ENCODE results near the gene CTAGE8.
"Not testable (repeated sequence)": the region's sequence is repeated elsewhere in the genome, so short reads cannot be mapped to it uniquely, and the experiment has no call there.

Gene CTAGE8

DNA sequence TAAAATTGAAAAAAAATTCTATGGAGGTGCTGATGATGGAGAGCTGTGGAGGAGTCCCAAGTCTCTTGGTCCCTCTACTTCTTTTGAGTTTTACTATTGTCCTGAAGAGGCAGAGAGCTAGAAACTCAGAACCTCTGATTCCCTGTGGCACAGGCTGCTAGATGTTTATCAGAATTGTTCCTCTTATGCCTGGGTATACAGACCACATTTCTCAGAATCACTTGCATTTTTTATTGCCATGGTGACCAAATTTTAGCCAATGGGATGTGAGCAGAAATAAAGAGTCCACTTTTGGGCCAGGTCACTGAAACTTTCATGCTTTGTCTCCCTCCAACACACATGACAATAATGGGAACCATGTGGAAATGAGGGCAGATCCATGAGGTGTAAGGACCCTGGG lies 45.4 kb downstream of the CTAGE8 start:
- not testable (repeated sequence) for H3K4me3 ChIP-seq (ENCODE audit: extremely low read depth, insufficient read depth, low read length, poor library complexity, severe bottlenecking); H3K4me1 ChIP-seq (ENCODE audit: control insufficient read depth, insufficient read depth, low read length, poor library complexity, severe bottlenecking); H3K27ac ChIP-seq (ENCODE audit: low read depth, low read length, severe bottlenecking); H3K9me3 ChIP-seq (ENCODE audit: control insufficient read depth, low read length); H3K36me3 ChIP-seq (ENCODE audit: control insufficient read depth, insufficient read depth, low read length)

DNA sequence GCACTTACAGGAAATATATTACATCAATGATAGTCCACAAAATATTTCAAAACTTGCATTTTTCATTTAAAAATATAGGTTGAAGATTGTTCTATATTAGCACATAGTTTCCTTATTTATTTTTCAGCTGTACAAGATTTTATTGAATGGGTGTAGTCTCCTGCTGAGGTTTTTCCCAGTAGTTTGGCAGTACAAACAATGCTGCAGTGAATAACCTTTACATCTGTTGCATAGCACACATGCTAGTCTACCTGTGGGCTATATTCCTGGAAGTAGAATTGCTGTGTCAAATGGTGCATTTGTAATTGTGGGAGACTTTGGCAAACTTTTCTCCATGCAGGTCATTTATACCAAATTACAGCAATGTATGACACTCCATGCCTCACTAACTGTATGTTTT lies 48.6 kb downstream of the CTAGE8 start:
- H3K27ac ChIP-seq (ENCODE audit: low read depth, low read length, severe bottlenecking): not testable (repeated sequence)

DNA sequence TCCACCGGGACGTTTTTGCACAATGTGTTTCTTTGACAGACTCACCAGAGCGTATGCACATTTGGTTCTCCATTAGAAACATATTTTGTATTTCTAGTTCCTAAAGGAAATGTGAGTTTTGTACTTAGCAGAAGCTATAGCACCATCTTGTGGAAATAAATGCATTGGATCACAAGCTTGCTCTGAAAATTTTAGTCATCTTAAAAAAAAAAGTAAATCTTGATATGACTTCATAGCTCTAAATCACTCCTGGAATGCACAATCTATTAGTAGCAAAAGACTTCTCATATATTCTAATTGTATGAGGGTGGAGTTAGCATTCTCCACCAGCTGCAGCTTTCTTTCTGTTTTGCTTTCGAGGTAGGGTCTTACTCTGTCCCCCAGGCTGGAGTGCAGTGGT lies 49.9 kb downstream of the CTAGE8 start:
- H3K27ac ChIP-seq (ENCODE audit: low read depth, low read length, severe bottlenecking); H3K9me3 ChIP-seq (ENCODE audit: control insufficient read depth, low read length); H3K36me3 ChIP-seq (ENCODE audit: control insufficient read depth, insufficient read depth, low read length); H3K4me3 ChIP-seq (ENCODE audit: extremely low read depth, insufficient read depth, low read length, poor library complexity, severe bottlenecking); H3K4me1 ChIP-seq (ENCODE audit: control insufficient read depth, insufficient read depth, low read length, poor library complexity, severe bottlenecking): not testable (repeated sequence)
- WGBS, 2 experiments (ENCODE audit: insufficient coverage in 2 of 2): no CpG with 5 or more reads among the region's 4 CpGs

More for the DNA sequence above, 48.6 kb downstream of the CTAGE8 start:
- not testable (repeated sequence) for H3K4me3 ChIP-seq (ENCODE audit: extremely low read depth, insufficient read depth, low read length, poor library complexity, severe bottlenecking); H3K9me3 ChIP-seq (ENCODE audit: control insufficient read depth, low read length); H3K36me3 ChIP-seq (ENCODE audit: control insufficient read depth, insufficient read depth, low read length); H3K4me1 ChIP-seq (ENCODE audit: control insufficient read depth, insufficient read depth, low read length, poor library complexity, severe bottlenecking)

DNA sequence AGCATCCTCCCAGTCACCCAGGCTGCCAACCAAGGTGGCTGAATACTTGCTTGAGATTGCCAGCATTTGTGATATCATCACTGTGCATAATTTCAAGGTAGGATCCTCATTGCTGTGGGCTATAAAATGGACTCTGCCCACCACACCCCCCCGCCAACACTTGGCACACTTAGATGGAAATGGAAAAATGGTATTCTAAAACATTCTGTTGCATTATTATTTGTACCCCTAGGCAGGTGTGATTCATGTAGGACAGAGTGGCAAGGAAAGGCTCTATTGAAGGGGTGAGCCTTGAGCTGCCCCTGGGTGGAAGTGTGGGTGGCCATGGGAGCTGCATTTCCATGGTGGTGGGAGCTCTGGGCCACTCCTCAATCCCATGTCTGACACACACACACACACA lies 50.5 kb downstream of the CTAGE8 start:
- H3K9me3 ChIP-seq (ENCODE audit: control insufficient read depth, low read length); H3K4me3 ChIP-seq (ENCODE audit: extremely low read depth, insufficient read depth, low read length, poor library complexity, severe bottlenecking); H3K27ac ChIP-seq (ENCODE audit: low read depth, low read length, severe bottlenecking); H3K36me3 ChIP-seq (ENCODE audit: control insufficient read depth, insufficient read depth, low read length); H3K4me1 ChIP-seq (ENCODE audit: control insufficient read depth, insufficient read depth, low read length, poor library complexity, severe bottlenecking): not testable (repeated sequence)
- WGBS, 2 experiments (ENCODE audit: insufficient coverage in 2 of 2): no CpG with 5 or more reads among the region's 1 CpG

DNA sequence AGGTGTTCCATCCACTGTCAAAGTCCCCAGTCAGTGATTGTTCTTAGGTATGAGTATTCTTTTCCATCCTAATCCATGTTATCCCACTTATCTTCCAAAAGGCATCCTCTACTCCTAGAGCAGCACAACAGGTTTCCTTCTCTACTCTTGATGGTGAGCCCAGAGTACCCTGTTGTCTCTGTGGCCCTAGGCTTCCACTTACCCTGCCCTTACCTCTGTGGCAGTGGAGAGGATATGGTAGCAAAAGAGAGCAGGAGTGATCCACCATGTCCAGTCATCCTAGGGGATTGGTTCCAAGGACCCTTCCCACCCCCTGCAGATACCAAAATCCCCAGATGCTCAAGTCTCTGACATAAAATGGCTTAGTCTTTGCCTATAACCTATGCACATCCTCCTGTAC lies 51.9 kb downstream of the CTAGE8 start:
- H3K27ac ChIP-seq (ENCODE audit: low read depth, low read length, severe bottlenecking); H3K9me3 ChIP-seq (ENCODE audit: control insufficient read depth, low read length); H3K4me3 ChIP-seq (ENCODE audit: extremely low read depth, insufficient read depth, low read length, poor library complexity, severe bottlenecking); H3K4me1 ChIP-seq (ENCODE audit: control insufficient read depth, insufficient read depth, low read length, poor library complexity, severe bottlenecking); H3K36me3 ChIP-seq (ENCODE audit: control insufficient read depth, insufficient read depth, low read length): not testable (repeated sequence)
